H1 (cell line): ENCODE results near the gene DPEP3. TPM values are rescaled to one million over a fixed set of nuclear protein-coding genes. Genes with fewer than 3 reads are reported as not detected.

ENCODE experiments used
- ASH2L ChIP-seq: fragments of 200-600, 300-600 bp; sonication (generic); IDR thresholded peaks from one replicate; pipeline ENCODE4 v1.7.1; 2017; ENCODE audit warnings: low read length
- CHD7 ChIP-seq: fragments of 300-600 bp; sonication (generic); IDR thresholded peaks from 2 replicates; pipeline ENCODE4 v1.7.1; 2012; ENCODE audit warnings: low read length, moderate library complexity, mild to moderate bottlenecking, inconsistent platforms; ENCODE audit not compliant: insufficient replicate concordance
- HDAC2 ChIP-seq, 2 experiments: fragments of 300-600 bp in 1 of 2; sonication (generic) in 1 of 2; IDR thresholded peaks; 2 replicates each; pipeline ENCODE4 v1.6.1; 2011 to 2012; ENCODE audit warnings: low read depth in 2 of 2, low read length in 2 of 2, mild to moderate bottlenecking in 2 of 2, moderate library complexity in 2 of 2, borderline replicate concordance in 1 of 2, inconsistent platforms in 1 of 2
- HDAC6 ChIP-seq: IDR thresholded peaks from one replicate; pipeline ENCODE4 v1.7.1; 2012; ENCODE audit warnings: low read depth, mild to moderate bottlenecking, inconsistent platforms, low read length, moderate library complexity
- JUND ChIP-seq: IDR thresholded peaks from 2 replicates; pipeline ENCODE4 v1.6.1; 2011; ENCODE audit warnings: mild to moderate bottlenecking, improper control_type of control experiment, low read length
- RXRA ChIP-seq: IDR thresholded peaks from 2 replicates; pipeline ENCODE4 v1.6.1; 2011; ENCODE audit warnings: low read depth, mild to moderate bottlenecking, low read length, moderate library complexity; ENCODE audit not compliant: insufficient read depth
- SUZ12 ChIP-seq: fragments of 200-600 bp; sonication (generic); IDR thresholded peaks from 2 replicates; pipeline ENCODE4 v1.6.1; 2012; ENCODE audit warnings: mild to moderate bottlenecking, inconsistent platforms, low read length, moderate library complexity, mixed read lengths
- TEAD4 ChIP-seq: IDR thresholded peaks from 2 replicates; pipeline ENCODE4 v1.6.1; 2012; ENCODE audit warnings: low read depth, low read length, inconsistent platforms, mixed read lengths
- polyA plus RNA-seq, 7 experiments: library from polyadenylated mRNA; depleted of rRNA in 3 of 7; stranded (reverse) in 5 of 7; unstranded in 2 of 7; fragments of >200 nt in 5 of 7; fragments of 200-250 nt in 2 of 7; gene quantifications; 1 replicate in 5 of 7; 2 replicates in 1 of 7; 4 replicates in 1 of 7; pipeline versions ENCODE4 v1.2.1 to v1.2.3, GENCODE V29; 2011 to 2013; ENCODE audit warnings: missing spikeins in 2 of 7, mixed read lengths in 2 of 7
- total RNA-seq: library from RNA; stranded (reverse); fragmentation: NEBNext Ultra II Directional; extraction: Animal tissue kit (Norgen Biotek cat#: 25700); gene quantifications from 2 replicates; pipeline ENCODE4 v1.2.1, GENCODE V29; 2021
- TF ChIP-seq, protein P1 (sequence below): IDR thresholded peaks from 2 replicates; pipeline ENCODE4 v1.6.1; 2012; ENCODE audit warnings: inconsistent platforms

Gene DPEP3
- total and polyA plus RNA-seq, 2 of the 8 experiments (the other 6 are each of a cell fraction or from before 2014, with no cell fraction given): 6.5 to 9.9 TPM

- TF ChIP-seq CHD7 (no peak), HDAC2 (IDR thresholded peaks at IDR 0.05; ENCODE audit: borderline replicate concordance in 1 of 2, low read depth in 2 of 2, low read length in 2 of 2) (peak in 1 of 2 experiments; percentile 76; a peak in 1 of 4 replicates), JUND (0 out of 2 replicates have a peak, but pooled peaks have one; percentile 10), ASH2L (peak; percentile 99), TEAD4 (no peak), HDAC6 (no peak), SUZ12 (no peak), RXRA (no peak)
- TF ChIP-seq, protein P1, sequence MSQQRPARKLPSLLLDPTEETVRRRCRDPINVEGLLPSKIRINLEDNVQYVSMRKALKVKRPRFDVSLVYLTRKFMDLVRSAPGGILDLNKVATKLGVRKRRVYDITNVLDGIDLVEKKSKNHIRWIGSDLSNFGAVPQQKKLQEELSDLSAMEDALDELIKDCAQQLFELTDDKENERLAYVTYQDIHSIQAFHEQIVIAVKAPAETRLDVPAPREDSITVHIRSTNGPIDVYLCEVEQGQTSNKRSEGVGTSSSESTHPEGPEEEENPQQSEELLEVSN: peak; percentile 61
Observed at GRCh38 chr16:68022728-68023537, 42.6 kb upstream of the DPEP3 start, which contains the start of the genes DDX28 and DUS2 (continued).
